ENCODE data around the gene MALL.
"Not testable (repeated sequence)": the region's sequence is repeated elsewhere in the genome, so short reads cannot be mapped to it uniquely, and the experiment has no call there.

Gene MALL

DNA sequence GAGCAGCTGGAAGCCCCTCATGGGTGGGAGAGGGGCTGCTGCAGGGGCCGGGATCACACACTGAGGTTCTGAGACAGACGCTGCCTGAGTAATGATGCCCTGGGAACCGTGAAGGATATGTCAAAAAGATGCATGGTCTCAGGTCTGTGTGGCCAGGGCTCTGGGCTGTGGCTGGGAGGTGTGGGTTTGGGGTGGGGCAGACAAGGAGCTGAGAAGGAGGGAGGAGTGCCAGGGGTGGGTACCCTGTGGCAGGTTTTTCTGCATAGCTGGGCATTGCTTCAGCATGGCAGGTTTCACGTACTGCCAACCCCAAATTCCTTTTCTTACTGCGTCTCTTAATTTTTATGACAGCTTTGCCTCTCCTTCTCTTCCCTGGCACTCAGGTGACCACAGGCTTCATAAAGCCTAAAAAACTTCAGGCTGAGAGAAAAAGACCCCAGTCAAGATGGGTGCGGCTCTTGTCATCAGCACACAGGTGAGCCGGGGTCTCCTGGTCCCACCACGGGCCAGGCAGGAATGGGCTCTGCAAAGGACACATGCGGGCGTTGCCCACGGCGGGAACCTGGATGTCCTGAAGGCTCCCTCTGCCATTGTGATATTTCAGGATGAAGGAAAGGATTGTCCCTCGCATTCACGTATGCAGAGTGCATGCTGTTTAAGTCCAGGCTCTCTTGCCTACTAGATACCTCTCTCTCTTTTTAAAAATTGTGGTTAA, 18.0 kb downstream of the MALL start:
- no peak for DNase-seq

DNA sequence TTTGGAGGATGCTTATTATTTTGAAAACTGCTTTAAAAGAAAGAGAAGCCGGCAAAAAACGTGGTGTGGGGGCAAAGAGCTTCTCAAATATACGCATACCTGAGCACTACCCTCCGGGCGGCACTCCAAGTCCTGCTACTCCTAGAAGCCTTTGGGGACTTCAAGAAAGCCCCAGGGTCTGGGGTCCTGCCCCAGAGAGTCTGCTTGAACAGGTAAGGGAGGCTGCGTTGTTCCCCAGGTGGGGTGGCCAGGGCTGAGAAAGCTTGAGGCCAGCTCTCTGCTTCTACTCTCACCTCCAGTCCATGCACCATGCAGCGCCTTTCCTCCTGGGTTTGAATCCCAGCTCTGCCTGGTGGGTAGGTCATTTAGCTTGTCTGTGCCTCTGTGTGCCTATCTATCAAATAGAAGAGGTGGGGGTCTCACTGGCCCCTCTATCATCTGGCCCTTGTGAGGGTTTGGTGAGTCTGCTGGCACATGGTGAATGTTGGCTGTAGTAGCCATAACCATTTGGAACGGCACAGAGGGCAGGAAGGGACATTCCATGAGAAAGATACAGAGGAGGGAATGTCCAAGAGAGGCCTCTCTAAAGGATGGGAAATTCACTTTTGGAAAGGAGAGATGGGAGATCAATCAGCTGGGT, 19.5 kb downstream of the MALL start:
- DNase-seq: no peak

DNA sequence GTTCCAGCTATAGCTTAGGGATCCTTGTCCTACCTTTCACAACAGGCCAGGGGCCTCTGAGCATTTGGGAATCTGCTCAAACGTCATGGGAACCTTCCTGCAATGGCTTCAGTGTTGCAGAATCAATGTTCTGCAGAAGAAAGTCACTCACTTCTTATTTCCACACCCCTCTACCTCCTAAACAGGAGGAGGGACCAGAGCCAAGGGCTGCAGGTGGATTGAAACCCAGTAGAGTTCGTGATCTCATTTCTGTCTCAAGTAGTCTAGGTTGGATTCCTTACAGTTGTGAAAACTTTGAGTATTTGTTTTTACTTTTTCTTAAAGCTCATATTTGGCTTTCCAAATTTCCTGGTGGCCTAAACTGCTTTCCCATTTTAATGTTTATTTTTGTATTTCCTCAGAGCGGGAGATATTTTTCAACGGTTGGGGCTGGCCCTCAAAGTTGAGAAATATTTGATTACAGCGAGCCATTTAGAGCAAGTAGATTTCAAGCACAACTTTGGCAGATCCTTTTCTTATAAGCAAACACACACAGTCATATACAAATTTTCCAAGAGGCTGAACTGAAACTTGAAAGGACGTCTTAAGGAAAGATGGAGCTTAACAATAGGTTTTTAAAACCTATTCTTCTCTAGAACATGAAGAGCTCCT, 20.6 kb downstream of the MALL start:
- DNase-seq: not testable (repeated sequence)

DNA sequence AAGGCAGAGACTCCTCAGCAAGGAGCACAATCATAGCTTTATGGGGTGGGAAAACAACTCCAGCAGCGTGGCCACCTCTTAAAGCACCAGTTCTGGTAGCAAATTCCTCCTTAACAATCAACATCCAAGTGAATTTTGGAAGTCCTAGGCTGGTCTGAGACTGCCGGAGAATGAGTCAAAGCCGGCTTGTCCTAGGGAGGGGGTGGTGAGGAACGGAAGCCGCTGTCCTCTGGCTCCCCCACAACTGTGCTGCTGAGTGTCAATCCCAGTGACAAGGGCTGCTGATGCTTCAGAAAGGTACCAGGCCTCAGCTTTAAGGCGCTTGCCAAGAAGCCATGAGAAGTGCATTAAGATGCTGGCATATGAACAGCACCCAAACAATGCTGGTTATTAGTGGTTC, 21.7 kb downstream of the MALL start:
- DNase-seq: not testable (repeated sequence)

DNA sequence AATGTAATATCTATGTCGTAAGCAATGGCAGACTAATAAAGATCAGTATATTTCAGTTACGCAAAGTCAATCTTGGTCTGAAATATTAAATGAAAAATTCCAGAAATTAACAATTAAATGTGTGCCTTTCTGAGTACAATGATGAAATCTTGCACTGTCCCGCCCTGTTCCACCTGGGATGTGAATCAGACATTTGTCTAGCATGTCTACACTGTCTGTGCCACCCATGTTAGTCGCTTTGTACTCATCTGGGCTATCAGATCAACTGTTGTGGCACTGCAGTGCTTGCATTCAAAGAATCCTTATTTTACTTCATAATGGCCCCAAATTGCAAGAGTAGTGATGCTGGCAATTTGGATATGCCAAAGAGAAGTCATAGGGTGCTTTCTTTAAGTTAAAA, 25.5 kb downstream of the MALL start:
- not testable (repeated sequence) for DNase-seq

DNA sequence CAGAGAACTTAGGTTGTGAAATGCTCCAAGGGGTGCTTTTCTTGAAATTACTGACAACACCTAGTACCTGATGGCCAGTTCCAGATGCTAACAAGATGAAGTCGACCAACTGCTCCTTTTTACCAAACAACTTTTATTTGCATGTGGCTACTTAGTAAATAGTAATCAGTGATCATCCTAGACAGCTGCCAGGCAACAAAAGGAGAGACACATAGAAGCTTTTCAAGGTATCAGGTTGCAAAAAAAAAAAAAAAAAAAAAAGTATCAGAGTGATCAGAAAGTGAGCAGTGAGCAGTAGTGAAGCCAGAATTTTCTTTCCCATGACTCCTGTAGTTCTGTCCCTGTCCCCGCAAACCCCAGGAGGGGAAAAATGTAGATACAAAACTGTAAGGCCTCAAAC, 31.9 kb downstream of the MALL start:
- DNase-seq: not testable (repeated sequence)

DNA sequence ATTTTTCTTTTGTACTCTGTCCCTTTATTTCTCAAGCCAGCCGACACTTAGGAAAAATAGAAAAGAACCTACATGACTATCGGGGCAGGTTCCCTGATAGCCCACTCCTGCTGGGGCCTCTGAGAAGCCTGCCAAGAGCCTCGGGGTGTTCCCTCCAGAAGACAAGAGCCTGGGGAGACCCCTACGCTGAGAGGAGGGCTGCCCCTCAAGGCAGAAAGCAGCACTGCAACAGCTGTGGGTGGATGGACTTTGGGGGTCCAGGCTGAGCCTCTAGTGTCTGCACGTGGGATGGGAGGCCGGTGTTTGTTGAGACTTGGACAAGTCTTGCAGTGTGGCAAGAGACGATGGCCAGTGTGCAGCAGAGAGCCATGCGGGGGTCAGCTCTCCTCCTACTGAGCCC, 32.5 kb downstream of the MALL start:
- not testable (repeated sequence) for DNase-seq

DNA sequence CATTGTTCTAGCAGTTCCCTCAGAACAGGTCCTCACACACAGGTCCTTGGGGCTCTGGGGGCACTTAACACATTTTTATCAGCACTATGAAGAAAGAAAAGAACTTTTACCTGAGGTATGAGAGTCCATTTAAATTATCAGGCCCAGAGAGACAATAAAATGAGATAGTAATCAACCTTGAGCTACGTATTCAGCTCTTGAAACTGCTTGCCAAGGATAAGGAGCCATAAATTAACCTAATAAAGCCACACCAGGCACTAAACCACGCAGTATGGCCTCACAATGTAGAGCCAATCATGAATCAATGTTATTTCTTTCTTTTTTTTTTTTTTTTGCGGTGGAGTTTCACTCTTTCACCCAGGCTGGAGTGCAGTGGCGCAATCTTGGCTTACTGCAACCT, 37.5 kb downstream of the MALL start:
- not testable (repeated sequence) for DNase-seq

DNA sequence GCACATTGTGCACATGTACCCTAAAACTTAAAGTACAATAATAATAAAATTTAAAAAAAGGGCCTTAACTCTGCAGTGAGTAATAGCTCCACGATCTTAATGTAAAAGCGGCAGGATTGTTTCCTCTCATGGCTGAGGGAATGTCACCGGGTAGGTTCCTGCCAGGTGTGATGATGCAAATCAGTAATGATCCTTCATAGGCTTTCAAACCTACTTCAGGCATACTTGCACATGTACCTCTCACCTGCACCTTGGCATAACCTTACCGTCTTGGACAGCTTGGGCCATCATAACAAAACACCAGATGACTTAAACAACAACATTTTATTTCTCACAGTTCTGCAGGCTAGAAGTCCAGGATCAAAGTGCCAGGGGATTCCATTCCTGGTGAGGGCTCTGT, 39.7 kb downstream of the MALL start:
- not testable (repeated sequence) for DNase-seq

DNA sequence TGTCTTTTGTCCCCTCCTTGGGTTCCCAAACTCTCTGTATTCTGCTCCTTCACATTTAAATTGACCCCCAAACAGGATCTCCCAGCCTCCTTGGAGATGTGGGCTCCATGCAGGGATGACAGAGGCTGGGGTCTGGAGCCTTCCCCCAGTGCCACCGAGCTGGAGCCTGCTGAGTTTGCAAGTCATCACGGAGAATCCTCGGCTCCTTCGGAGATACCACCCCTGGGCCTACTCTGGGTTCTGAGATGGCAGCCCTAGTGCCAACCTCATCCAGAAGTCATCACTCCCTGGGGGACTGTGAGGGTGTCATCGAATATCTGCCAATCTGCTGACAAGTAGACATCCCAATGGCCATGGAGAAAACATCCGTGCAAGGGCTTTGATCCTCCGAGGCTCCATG, 45.8 kb downstream of the MALL start:
- not testable (repeated sequence) for DNase-seq

DNA sequence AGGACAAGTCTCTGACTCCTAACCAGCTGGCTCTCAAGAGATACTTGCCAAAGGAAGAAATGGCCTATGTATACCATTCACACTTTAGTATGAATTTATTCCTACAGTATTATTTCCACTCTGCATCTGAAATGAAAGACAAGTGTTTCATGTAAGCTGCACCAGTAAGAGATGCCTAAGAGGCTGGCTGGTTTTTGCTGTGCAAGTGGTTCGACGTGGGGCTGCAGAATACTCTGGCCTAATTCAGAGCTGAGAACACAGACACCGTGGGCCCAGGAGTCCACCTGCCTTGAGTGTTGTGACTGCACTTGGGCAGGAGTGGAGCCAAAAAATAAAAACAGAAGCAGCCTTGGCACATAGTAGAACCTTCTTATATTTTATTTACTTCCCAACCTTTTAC, 47.5 kb downstream of the MALL start:
- DNase-seq: not testable (repeated sequence)

DNA sequence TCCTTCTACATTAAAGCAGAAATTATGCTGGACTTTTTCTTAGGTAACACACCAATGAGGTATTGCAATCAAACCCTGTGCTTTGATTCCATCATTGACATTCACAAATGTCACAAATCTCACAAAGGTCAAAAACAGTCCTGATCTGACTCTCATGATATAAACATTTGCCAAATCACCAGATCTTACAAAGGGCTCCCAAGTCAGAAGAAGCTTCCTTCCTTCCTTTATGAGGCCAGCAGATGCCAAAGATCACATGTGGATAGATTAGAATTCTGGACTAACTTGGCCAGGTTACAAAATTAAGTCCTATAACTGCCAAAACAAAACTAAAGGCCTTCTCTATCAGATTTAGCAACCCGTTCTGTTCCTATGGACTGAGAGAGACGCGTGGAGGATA, 53.3 kb downstream of the MALL start:
- not testable (repeated sequence) for DNase-seq

DNA sequence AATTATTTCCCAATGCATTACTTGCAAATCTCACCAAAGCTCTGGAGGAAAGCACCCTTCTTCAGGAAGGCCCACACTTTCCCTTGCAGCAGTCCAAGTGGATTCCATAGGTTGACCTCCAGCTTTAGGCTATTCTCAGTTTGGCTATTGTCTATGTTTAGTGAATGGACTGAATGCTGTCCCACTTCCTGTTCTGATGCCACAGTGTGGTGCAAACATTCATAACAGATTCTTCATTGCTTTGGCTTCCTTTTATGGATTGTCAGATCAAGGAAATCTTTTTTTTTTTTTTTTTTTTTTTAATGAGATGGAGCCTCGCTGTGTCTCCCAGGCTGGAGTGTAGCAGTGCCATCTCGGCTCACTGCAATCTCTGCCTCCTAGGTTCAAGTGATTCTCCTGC, 55.1 kb downstream of the MALL start:
- not testable (repeated sequence) for DNase-seq

DNA sequence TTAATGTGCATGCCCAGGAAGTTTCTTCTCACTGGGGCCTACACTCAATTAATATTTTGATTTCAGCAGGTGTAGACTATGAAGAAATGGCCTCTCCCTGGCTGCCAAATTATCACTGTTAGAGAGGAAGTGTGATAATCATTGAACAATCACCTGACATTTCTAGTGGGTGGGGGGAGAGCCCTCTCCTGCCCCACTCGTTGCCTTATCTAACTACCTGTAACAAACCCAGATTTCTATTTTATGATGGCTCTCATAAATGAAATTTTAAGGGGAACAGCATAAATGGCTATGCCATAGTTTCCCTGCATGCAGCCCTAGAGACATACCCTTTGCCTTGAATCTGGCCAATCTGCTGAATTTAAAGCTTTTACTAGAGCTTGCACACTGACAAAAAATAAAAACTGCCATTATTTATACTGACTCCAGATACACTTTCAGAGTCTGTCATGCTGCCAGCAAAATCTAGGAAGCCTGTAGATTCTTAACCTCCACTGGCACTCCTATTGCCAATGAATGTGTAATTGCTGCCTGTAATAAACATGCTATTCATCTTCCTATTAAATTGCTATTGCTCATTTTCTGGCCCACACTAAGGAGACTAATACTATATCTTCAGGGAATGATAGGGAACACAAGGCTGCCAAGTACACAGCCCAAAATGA, 55.8 kb downstream of the MALL start:
- not testable (repeated sequence) for DNase-seq

DNA sequence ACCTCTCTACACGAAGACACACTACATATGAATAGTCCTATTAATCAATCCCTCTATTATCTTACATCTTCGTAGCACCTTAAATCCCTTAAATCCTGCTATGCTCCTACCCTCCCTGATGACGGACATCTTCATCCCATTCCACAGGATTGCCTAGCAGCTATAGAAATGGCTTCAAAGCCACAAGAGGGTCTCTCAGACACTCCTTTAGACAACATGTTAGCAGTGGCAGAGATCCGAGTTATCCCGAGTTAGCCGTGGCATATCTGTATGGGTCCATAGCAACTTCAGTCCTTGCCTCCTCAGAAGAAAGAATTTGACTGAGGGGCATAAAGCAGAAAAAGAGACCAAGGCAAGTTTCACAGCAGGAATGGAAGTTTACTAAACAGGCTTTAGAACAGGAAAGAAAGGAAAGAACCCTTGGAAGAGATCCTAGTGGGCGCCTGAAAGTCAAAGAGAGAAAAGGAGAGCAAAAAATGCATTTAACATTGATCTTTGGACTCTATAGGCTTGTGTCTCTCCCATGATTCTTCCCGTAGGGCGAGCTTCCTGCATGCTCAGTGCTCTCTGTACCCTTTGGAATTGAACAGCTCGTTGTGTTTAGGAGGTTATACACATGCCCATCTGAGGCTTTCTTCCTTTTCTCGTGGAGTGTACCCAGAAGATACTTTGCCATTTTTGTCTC, 56.5 kb downstream of the MALL start:
- DNase-seq: not testable (repeated sequence)

DNA sequence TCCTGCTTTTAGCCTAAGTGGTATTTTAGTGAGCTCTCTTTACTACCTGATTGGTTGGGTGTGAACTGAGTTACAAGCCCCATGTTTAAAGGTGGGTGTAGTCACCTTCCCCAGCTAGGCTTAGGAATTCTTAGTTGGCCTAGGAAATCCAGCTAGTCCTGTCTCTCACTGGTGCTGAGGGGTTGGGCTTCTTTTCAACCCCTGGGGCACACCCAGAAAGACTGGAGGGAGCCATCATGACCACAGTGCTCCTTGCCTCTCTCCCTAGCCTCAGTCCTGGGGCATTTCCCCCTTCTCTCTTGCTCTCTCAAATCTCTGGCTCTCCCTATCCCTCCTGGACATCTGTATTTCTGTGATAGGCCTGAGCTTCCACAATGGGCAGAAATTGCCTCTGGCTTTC, 57.6 kb downstream of the MALL start:
- DNase-seq: not testable (repeated sequence)

DNA sequence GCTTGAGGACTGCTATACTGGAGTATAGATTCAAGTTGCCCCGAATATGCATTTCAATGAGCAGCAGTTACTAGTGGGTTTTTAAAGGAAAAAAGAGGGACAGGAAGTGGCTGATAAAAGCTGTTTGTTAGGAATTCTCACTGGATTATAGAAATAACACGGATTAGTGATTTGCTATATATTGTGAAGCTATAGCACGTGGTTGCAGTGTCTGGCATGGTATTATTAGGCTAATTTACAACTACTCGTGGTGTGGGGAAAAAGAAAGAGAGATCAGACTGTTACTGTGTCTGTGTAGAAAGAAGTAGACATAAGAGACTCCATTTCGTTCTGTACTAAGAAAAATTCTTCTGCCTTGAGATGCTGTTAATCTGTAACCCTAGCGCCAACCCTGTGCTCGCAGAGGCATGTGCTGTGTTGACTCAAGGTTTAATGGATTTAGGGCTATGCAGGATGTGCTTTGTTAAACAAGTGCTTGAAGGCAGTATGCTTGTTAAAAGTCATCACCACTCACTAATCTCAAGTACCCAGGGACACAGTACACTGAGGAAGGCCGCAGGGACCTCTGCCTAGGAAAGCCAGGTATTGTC, 59.7 kb downstream of the MALL start:
- not testable (repeated sequence) for DNase-seq

DNA sequence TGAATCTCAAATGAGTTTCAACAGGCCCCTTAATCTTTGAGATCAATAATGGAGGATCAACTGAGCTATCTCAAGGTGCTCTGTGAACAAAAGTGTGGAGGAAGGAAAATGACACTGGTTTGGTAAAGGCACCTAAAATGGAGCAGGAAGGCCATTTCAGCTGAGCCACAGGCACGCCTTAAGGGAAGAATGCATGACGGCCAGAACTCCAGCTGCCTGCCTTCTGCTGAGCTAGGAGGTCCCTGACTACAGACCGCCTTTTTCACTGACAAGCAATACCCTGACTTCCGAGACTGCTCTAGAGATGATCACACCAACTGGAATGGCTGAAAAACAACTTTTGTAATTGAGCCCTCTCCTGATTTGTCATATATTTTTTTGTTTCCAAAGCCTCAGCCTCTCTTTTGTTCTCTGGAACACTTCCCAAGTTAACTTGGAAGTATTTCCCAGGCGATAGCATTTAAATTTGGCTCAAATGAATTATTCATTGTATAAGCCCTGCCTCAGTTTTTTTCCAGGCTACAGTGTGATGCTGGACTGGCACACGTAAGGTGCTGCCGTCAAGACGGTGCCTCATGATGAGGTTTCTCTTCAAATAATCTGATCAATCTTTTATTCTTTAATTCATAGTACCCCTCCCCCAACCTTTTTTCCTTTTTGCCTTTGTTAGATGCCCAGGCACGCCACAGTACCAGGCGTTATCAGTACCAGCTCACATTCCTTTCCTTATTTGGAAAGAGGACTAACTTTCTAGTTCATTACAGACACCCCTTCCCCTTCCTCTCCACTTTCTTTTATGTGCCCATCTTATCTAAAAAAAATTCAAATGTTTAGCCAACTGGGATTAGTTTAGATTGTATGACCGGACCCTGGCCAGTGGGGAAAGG, 60.9 kb downstream of the MALL start:
- DNase-seq: not testable (repeated sequence)

DNA sequence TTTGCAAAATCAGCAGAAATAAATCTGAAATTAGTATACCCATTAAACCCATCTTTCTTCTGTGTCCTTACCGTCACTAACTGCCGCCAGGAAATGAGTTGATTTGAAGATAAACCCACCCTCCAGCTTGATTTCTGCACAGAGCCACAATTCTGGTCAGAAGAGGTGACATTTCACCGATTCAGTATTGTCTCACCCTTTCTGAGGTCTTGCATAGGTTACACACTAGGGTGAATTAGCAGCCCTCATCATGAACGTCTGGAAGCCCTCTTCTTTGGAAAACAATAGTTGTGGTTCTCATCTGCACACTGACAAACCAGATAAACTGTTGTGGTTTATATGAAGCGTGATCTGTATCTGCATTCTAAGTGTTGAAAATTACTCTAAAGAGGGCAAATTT, 61.9 kb downstream of the MALL start:
- not testable (repeated sequence) for DNase-seq

DNA sequence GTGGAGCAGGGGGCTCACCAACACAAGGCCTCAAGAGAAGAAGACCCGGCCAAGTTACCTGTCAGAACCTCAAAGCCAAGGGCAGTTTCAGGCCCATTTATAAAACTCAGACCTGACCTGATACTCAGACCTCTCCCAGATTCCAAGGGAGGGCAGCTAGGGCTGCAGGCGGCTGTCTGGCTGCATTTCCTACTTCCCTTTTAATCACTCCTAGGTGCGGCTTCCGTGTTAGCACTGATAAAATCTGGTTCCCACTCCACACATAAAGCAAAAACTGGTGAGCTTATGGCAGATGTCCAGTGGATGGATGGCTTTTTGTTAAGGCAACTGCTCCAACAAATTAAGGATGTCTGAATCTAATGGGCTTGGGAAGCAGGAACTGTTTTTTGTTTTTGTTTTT, 63.5 kb downstream of the MALL start:
- not testable (repeated sequence) for DNase-seq

DNA sequence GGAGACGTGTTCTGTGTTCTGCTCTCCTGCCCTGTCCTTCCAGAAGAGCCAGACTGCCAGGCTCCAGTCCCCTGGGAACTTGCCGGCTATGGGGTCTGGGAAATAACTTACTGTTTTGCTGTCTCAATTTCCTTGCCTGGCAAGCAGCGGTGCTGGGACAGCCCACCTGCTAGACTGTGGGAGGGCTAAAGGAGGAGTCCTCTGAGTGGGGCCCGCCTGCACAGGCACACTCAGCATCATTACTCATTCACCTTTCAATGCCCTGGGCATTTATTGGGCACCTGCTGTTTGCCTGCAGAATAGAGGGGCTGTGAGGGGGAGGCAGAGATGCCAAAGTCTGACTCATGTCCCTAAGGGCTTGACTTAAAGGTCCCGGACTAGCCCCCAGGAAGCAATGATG, 65.4 kb downstream of the MALL start:
- not testable (repeated sequence) for DNase-seq

Data from midbrain (tissue), 1 donor.